ENCODE data around the gene CYP27B1.
"Not testable (repeated sequence)": the region's sequence is repeated elsewhere in the genome, so short reads cannot be mapped to it uniquely, and the experiment has no call there.

CYP27B1 gene

DNA sequence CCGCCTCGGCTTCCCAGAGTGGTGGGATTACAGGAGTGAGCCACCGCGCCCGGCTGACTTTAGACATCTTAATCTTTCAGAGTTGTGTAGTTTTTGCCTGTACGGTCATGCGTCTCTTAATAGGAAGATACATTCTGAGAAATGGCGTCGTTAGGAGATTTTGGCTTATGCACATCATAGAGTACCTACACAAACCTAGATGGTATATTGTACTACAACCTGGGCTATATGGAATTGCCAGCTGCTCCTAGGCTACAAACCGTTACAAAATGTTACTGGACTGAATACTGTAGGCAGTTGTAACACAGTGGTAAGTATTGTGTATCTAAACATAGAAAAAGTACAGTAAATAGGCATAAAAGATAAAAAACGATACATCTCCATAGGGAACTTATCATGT is 17.0 kb upstream of the CYP27B1 start:
- DNase-seq (ENCODE audit: low spot score): no peak

GRCh38 chr12:57783466-57783801 is 16.6 kb upstream of the CYP27B1 start:
- DNase-seq (ENCODE audit: low spot score): no peak

DNA sequence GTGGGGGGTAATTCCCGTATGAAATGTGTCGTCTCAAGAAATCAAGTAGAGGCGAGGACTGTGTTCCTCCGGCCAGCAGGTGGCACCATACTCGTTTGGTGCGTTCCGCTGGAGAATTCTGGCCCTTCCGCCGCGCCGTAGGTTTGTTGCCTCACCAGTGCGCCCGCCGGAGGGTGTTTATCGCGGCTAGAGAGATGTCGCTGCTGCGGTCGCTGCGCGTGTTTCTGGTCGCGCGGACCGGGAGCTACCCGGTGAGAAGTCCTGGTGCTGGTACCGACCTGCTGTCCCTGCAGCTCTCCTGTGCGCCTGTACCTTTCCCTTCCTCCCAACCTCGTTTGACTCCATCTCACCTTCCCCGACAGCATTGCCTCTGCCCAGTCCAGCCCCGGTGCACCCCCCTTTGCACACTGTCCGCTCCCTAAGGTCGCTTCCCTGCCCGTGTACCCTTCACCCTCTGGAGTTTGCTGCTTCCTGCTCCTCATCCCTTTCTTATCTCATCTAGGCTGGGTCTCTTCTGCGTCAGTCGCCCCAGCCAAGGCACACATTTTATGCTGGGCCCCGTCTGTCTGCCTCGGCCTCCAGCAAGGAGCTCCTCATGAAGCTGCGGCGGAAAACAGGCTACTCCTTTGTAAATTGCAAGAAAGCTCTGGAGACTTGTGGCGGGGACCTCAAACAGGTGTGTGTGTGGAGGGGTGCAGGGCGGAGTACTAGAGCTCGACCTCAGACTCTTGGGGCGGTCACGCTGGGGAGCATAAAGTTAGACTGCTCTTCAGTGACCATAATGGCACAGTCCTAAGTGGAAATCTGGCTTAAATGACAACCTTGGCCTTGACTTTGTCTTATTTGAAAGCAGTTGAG is 16.0 kb upstream of the CYP27B1 start, which contains the start of gene TSFM:
Gene TSFM, plus strand, starts transcription at position 180 of the 858 bp plus-strand sequence. Its CDS starts 15 bp downstream, at position 195.
- peak; percentile 90 for DNase-seq (ENCODE audit: low spot score)

DNA sequence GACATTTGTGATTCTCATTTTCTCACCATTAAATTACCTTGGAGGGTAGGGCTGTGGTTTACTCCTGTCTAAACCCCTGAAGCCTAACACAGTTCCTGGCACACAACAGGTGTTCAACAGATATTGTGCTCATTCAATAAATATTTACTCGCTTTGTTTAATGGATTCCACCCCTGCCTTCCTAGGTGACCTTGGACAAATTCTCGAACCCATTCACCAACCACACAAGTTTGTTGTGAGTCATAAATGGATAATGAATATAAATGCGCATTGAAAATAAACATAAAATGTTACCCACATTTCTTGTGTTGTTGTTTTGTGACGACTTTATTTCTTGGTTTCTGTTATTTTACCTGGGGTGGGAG is 15.3 kb upstream of the CYP27B1 start:
- DNase-seq (ENCODE audit: low spot score): no peak

DNA sequence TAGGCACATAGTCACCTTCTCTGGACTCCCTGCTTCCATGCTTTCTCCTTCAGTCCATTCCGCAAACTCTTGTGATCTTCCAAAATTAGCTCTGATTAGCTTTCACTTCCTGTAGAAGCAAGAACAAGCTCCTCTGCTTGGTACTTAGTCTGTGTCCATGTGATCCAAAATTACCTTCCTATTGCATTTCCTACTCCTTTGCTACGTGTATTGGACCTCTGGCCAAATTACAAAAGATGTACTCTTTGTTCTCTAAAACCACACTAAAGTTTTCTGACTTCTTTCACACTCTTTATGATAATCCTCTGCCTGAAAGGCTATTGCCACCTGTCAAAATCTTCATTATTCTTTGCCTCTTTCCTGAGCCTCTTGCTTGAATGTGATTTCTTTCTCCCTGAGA is 14.9 kb upstream of the CYP27B1 start:
- DNase-seq (ENCODE audit: low spot score): no peak

GRCh38 chr12:57781244-57781643 is 14.4 kb upstream of the CYP27B1 start:
- no peak for DNase-seq (ENCODE audit: low spot score)

DNA sequence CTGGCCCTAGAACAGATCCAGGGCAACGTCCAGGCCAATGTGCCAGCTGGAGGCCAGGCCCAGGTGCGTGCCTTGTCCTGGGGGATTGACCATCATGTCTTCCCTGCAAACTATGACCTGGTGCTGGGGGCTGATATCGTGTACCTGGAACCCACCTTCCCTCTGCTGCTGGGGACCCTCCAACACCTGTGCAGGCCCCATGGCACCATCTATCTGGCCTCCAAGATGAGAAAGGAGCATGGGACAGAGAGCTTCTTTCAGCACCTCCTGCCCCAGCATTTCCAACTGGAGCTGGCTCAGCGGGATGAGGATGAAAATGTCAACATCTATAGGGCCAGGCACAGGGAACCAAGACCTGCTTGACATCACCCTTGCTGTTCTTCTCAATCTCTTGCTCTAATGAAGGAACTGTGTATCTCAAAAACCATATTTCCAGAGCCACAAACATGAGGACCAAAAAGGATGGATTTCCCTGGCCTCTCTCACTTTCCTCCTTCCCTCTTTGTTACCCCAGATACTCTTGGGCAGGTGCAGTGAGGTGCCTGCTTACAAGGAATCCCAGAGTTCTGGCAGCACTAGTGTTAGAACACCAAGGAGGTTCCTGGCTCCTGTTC is 13.5 kb upstream of the CYP27B1 start:
- no peak for DNase-seq (ENCODE audit: low spot score)

DNA sequence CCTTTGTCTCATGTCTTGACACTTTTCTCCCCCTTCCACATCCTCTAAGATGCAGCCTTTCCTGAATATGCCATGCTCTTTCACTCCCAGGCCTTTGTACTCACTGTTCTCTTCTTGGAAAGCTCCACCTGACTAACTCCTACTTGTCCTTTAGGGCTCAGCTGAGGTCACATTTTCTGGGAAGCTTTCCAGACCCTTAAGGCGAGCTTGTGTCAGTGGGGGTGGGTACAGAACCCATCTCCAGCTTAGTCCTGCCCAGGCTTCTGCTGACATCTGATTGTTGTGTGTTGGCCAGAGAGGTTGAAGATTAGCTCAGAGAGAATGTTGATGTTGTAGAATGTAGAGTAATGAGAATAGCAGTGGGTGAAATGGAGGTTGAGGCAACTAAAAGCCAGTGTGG is 12.9 kb upstream of the CYP27B1 start:
- DNase-seq (ENCODE audit: low spot score): no peak

DNA sequence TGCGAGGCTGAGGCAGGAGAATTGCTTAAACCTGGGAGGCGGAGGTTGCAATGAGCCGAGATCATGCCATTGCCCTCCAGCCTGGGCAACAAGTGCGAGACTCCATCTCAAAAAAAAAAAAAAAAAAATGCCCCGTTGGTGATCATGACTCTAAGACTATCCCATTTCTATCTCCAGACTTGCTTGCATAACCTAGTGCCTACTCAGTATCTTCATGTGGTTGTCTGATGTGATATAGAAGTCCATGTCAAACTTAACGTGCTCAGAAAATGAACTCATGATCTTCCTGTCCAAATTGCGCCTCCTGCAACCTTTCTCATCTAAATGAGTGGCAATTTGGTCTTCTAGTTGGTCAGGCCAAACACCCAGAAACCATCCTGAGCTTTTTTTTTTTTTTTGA is 11.0 kb upstream of the CYP27B1 start:
- DNase-seq (ENCODE audit: low spot score): no peak

- no peak for DNase-seq (ENCODE audit: low spot score)
Measured at GRCh38 chr12:57777367-57777766, 10.5 kb upstream of the CYP27B1 start.

DNA sequence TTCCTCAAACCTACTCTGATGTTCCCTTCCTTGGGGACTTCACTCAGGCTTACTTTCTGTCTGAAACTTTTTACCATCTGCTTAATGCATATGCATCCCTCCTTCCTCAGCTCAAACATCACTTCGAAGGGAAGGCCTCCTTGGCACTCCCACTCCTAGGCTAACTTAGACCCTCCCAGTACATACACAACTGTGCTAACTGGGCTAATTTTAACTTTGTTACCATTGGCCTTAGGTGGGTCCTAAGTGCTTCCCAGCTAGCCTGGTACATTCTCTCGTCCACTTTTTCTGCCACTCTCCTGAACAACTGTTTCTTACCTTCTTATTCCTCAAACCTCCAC is 9.3 kb upstream of the CYP27B1 start:
- no peak for DNase-seq (ENCODE audit: low spot score)

GRCh38 chr12:57775563-57776246 is 8.8 kb upstream of the CYP27B1 start:
- DNase-seq (ENCODE audit: low spot score): no peak

DNA sequence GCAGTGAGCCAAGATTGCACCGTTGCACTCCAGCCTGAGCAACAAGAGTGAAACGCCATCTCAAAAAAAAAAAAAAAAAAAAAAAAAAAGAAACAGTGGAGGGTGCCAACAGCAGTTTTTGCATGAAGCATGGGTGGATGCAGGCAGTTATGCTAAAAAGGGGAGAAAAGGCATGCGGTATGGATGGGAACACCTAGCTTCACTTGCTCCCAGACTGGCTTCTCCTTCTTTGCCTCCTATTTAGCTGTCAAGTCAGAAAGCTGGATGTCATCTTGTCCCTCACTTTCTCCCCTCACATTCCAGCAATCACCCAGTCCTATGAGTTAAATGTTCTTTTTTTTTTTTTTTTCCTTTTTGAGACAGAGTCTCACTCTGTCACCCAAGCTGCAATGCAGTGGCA is 8.2 kb upstream of the CYP27B1 start:
- DNase-seq (ENCODE audit: low spot score): no peak

- DNase-seq (ENCODE audit: low spot score): not testable (repeated sequence)
Measured at GRCh38 chr12:57774634-57775033, 7.8 kb upstream of the CYP27B1 start.

GRCh38 chr12:57772429-57773322 is 5.8 kb upstream of the CYP27B1 start, which contains the start of gene EEF1AKMT3:
Gene EEF1AKMT3 (plus strand): TSS chr12:57772614. CDS start chr12:57772725, 111 bp downstream.
- DNase-seq (ENCODE audit: low spot score): peak; percentile 81

GRCh38 chr12:57771873-57772428 is 5.1 kb upstream of the CYP27B1 start, which contains the start of gene METTL1:
Gene METTL1 (minus strand): TSS chr12:57772105. CDS start chr12:57772083, 22 bp downstream.
- peak; percentile 95 for DNase-seq (ENCODE audit: low spot score)

- DNase-seq (ENCODE audit: low spot score): peak; percentile 94
Measured at GRCh38 chr12:57771236-57771872, 4.5 kb upstream of the CYP27B1 start.

DNA sequence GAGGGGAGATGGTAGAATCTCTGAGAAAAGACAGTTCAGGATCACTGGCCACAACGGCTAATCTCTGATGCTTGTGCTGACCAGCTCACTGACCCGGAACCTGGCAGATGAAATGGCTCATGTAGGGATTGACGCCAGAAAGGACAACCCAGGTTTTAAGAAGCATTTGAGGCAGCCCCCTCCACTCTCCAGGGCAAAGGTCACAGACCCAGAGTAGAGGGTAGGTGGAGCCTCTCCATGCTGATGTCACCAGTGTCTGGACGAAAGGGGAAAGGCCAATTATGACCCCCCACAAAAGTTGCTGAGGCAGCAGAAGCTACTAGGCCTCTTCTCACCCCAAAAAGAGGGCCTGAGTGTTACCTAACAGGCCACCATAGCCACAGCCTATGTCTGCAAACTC is 3.9 kb upstream of the CYP27B1 start:
- DNase-seq (ENCODE audit: low spot score): no peak

GRCh38 chr12:57769594-57769993 is 2.7 kb upstream of the CYP27B1 start:
- no peak for DNase-seq (ENCODE audit: low spot score)

- DNase-seq (ENCODE audit: low spot score): no peak
Measured at GRCh38 chr12:57767876-57768275, 998 bp upstream of the CYP27B1 start.

DNA sequence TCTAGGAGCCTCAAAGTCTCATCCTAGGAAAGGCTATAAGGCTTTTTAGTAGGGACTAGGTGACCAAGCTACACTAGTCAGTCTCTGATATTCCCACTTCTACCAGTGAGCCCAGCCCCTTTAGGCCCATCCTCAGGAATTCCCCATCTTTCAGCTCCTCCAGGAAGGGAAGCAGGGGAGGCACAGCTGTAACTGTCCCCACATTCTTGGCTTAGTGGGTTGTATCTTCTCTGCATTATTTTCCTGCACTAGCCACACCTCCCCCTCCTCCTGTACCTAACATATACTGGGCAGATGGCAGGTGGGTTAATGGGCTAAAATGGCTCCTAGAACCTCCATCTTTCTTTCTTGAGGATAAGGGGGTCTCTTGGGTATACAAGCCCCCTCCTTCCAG is 424 bp upstream of the CYP27B1 start:
- no peak for DNase-seq (ENCODE audit: low spot score)

Measured in GM03348 (cell line).